OCI-LY1 (cell line): ENCODE data around the gene CELF4.

Experiments used
- CTCF ChIP-seq: fragments of 200-600 bp; sonication (generic), shearing (Covaris generic); IDR thresholded peaks from 2 replicates; pipeline ENCODE4 v1.5.1; 2017; ENCODE audit warnings: mild to moderate bottlenecking, antibody characterized with exemption, low read length, moderate library complexity, mixed read lengths
- EZH2 ChIP-seq: fragments of 200-600 bp; sonication (generic), shearing (Covaris generic); IDR thresholded peaks from 2 replicates; pipeline ENCODE4 v1.8.0; 2017; ENCODE audit warnings: borderline replicate concordance, mixed run types, mild to moderate bottlenecking, antibody characterized with exemption, low read length, moderate library complexity, mixed read lengths

- TF ChIP-seq CTCF (no peak), EZH2 (no peak)
Measured at GRCh38 chr18:37492952-37493351, 72.6 kb downstream of the CELF4 start.
